GM18520 (cell line): ENCODE data around the gene PDE12.
A peak's percentile ranks its signal among the peaks of the same experiment; 100 is the strongest.
"Not testable (repeated sequence)": the region's sequence is repeated elsewhere in the genome, so short reads cannot be mapped to it uniquely, and the experiment has no call there.

Source experiments
- ATAC-seq: cut with Tn5 transposase; IDR thresholded peaks from one replicate; pipeline ENCODE4 v1.9.1; 2021; ENCODE audit not compliant: unreplicated experiment

Gene PDE12

DNA sequence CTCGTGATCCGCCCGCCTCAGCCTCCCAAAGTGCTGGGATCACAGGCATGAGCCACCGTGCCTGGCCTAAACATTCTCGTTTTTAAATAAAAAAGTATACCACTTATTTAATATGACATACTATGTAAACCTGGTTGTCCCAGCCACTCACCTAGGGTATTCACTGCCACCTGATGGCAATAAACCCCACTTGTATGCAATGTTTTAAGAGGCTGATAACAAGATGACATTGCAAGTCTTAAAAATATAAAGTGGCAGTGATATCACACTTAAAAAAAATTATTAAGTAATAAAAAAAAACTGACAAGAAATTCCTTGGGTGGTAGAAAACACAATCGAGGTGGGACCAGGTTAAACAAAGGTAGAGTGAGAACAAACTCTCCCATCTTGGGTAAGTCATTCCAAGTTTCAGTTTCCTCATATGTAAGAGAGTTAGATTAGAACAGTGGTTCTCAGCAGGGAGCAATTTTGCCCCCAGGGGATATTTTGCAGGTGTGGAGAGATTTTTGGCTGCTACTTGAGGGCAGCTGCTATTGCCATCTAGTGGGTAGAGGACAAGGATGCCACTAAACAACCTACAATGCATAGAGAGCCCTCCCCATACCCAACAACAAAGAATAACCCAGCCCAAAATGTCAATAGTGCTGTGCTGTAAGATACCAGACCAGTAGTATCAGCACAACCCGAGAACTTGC, 26.5 kb downstream of the PDE12 start:
- no peak for ATAC-seq

GRCh38 chr3:57583544-57583943, 27.5 kb downstream of the PDE12 start:
- ATAC-seq = no peak

- ATAC-seq = no peak
Observed at GRCh38 chr3:57586778-57587177, 30.7 kb downstream of the PDE12 start.

DNA sequence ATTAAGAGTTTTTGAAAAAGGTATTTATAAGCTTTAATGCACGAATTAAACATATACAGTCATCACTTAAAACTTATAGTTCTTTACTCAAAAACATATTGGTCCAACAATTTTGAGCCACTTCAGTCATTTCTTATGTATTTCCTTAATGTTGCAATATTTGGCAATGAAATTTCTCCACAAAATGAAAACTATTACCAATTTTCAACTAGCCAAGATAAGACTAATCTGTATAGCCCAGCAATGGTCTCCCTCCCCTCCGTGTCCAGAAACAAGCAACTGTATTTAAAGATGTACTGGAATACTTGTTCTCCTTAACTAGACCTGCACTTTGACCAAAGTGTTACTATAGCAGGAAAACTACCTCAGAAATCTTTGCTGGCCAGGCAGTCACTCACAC, 31.8 kb downstream of the PDE12 start:
- ATAC-seq = no peak

- no peak for ATAC-seq
Observed at GRCh38 chr3:57592306-57592705, 36.2 kb downstream of the PDE12 start.

GRCh38 chr3:57594144-57594543, 38.1 kb downstream of the PDE12 start:
- no peak for ATAC-seq

DNA sequence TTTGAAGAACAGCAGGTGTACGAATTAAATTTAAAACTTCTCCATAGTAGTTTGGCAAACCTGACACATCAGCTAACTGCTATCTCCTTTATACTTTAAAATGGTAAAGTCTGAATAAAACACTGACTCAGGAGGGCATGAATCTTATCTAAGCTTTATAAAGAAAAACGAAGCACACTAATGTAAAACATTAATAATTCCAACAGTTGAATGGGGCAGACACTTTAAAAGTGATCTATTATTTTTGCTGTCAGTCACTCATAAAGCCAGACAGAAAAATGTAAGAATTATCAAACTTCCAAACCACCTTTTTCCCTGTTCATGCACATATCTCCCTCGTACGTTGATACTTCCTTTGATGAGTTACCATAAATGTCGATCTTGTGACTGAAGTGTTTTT, 38.5 kb downstream of the PDE12 start:
- ATAC-seq = no peak

- ATAC-seq = no peak
Observed at GRCh38 chr3:57596495-57597126, 40.5 kb downstream of the PDE12 start.

GRCh38 chr3:57597127-57597923, 41.3 kb downstream of the PDE12 start, which contains the start of gene ARF4:
ARF4 (minus strand) TSS chr3:57597344; CDS start chr3:57597140, 204 bp downstream.
- peak; percentile 93 for ATAC-seq

DNA sequence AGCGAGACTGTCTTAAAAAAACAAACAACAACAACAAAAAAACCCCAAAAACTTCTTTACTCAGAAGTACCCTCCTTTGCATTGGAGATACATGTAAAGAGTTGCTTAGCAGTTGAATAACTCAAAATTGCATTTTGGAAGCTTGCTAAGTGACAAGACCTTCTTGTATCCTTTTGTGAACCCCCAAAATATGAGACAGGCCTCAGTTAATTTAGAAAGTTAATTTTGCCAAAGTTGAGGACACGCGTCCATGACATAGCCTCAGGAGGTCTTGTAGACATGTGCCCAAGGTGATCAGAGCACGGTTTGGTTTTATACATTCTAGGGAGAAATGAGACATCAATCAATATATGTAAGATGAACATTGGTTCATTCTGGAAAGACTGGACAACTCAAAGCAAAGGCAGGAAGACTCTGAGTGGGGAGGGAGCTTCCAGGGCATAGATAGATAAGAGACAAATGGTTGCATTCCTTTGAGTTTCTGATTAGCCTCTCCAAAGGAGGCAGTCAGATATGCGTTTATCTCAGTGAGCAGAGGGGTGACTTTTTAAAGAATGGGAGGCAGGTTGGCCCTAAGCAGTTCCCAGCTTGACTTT, 42.8 kb downstream of the PDE12 start:
- no peak for ATAC-seq

- no peak for ATAC-seq
Observed at GRCh38 chr3:57600195-57600594, 44.1 kb downstream of the PDE12 start.

DNA sequence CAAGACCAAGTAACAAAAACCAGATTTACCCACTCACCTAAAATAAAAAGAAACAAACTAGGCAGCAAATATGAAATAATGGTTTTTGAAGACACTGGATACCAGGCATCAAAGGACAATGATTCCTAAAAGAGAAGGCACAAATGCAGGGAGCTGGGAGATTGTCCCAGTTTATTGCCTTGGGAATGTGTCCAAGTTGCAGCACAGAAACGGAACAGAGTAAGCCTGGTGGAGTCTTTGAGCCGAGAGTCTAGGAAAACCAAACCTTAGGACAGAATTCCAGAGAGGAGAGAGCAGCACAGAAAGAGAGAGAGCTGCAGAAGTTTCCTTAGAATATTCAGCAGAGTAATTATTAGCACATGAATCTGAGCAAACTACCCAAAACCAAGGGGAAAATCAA, 48.9 kb downstream of the PDE12 start:
- ATAC-seq = no peak

DNA sequence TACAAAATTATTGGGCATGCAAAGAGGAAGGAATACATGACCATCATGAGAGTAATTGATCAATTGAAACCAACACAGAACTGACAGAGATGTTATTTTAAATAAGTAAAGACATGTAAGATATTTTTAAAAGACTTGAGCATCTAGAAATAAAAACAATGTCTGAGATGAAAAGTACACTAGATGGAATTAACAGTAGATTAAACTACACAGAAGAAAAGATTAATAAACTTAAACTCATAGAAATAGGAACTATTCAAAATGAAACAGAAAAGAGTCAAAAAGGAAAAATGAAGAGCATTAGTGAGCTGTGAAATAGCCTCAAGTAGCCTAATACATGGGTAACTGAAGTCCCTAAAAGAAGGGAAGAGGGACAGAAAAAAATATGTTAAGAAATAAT, 49.6 kb downstream of the PDE12 start:
- ATAC-seq = no peak

DNA sequence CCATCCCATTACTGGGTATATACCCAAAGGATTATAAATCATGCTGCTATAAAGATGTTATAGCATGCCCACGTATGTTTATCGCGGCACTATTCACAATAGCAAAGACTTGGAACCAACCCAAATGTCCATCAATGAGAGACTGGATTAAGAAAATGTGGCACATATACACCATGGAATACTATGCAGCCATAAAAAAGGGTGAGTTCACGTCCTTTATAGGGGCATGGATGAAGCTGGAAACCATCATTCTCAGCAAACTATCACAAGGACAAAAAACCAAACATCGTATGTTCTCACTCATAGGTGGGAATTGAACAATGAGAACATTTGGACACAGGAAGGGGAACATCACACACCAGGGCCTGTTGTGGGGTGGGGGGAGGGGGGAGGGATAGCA, 55.8 kb downstream of the PDE12 start:
- not testable (repeated sequence) for ATAC-seq

DNA sequence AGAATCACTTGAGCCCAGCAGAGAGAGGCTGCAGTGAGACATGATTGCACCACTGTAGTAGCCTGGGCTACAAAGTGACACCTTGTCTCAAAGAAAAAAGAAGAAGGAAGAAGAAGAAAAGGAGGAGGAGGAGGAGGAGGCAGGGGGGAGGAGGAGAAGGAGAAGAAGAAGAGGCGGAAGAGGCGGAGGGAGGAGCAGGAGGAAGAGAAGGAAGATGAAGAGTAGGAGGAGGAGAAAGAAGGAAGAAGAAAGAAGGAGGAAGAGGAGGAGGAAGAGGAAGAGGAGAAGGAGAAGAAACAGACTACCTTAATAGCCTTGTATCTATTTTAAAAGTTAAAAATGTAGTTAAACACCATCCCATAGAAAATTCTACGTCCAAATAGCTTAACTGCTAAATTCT, 60.2 kb downstream of the PDE12 start:
- ATAC-seq = no peak
